ENCODE data around the gene SH3GL2. TPM values are rescaled to one million over a fixed set of nuclear protein-coding genes. Genes with fewer than 3 reads are reported as not detected.

Gene SH3GL2
- polyA plus RNA-seq, 1 donor = 0.05 TPM

- peak; percentile 74 for DNase-seq (ENCODE audit: low read depth)
Measured at GRCh38 chr9:17810728-17811571, 232.1 kb downstream of the SH3GL2 start.

DNA sequence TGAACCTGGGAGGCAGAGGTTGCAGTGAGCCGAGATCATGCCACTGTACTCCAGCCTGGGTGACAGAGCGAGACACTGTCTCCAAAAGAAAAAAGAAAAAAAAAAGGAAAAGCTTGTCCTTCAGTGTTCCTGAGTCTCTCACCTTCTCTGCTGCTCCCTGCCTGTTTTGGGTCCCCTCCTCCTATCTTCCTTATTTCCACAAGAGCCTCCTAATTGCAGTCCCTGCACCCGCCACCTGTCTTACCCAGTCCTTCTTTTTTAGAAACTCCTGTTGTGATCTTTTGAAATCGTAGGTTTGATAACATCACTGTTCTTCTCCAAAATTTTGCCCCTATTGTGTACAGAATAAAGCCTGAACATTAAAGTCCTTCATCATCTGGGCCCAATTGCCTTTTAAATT, 234.9 kb downstream of the SH3GL2 start:
- no peak for DNase-seq (ENCODE audit: low read depth)

GRCh38 chr9:17816431-17817027, 237.7 kb downstream of the SH3GL2 start:
- no peak for DNase-seq (ENCODE audit: low read depth)

- no peak for DNase-seq (ENCODE audit: low read depth)
Measured at GRCh38 chr9:17824191-17824590, 245.3 kb downstream of the SH3GL2 start.

- no peak for DNase-seq (ENCODE audit: low read depth)
Measured at GRCh38 chr9:17824616-17825264, 245.9 kb downstream of the SH3GL2 start.

- DNase-seq (ENCODE audit: low read depth) = no peak
Measured at GRCh38 chr9:17825265-17825659, 246.4 kb downstream of the SH3GL2 start.

DNA sequence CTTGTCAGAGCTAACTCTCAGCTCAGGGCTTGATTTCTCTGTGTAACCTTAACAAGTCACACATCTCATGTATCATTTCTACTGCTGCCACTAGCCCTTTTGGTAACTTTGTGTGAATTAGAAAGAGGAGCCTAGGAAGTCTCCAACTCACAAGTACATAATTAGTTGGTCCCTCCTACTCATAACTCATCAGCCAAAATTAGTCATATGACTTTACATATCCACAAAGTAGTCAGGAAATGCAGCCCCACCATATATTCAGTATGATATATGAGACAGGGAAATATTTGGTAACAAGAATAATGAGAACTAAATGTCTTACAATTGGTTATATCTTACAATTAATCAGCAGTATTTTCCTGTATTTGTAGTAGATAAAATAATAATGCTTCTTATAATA, 250.2 kb downstream of the SH3GL2 start:
- no peak for DNase-seq (ENCODE audit: low read depth)

- DNase-seq (ENCODE audit: low read depth) = no peak
Measured at GRCh38 chr9:17829812-17830385, 251.0 kb downstream of the SH3GL2 start.

GRCh38 chr9:17832812-17833211, 253.9 kb downstream of the SH3GL2 start:
- DNase-seq (ENCODE audit: low read depth) = no peak

DNA sequence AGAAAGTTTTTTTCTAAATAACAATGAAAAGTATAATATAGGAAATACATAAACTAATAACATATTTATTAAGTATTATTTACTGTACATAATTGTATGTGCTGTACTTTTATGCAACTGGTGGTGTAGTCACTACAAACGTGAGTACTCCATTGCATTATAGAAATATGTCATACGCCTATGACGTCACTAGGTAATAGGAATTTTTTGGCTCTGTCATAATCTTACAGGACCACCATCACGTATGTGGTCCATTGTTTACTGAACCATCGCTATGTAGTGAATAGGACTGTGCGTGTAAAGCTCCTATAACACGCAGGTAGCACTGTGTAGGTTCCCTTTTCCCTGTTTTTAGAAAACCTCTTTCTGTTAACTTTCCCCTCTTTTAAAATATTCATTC, 255.0 kb downstream of the SH3GL2 start:
- no peak for DNase-seq (ENCODE audit: low read depth)

DNA sequence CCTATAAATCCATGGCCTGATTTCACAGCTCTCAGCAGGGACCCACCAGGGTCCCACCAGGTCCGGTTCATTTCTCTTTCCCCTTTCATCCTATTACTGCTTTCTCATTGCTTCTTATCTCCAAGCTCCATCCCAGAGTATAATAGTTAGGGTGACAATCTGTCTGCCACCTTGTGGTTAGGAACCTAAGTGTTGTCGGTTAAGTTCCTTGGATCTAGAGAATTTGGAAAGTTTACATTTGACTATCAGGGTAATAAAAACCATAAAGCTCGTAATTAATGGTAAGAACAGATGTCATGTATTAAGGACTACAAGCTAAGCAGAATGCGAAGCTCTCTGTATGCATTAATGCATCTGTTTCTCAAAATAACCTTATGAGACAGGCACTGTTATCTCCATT, 259.1 kb downstream of the SH3GL2 start:
- DNase-seq (ENCODE audit: low read depth) = no peak

DNA sequence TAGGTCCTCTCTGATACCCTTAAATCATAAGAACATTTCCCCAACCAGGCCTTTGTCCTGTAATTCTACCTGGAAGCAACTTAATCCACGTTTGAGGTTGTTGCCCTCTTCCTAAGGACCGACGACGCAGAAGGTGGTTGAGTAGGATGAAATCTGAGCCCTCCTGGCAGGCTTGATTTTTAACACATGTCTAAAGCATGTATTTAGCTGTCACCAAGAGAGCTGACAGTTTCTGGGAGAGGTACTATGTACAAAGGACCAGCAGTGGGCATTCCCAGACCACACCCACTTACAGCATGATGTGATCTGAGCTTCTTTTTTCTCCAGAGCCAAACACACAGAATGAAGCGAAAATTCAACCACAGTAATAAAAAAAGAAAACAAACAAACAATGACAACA, 260.9 kb downstream of the SH3GL2 start:
- no peak for DNase-seq (ENCODE audit: low read depth)

GRCh38 chr9:17843236-17843635, 264.4 kb downstream of the SH3GL2 start:
- DNase-seq (ENCODE audit: low read depth) = no peak
